Cardiac muscle cell (in vitro differentiated cells and primary cell): ENCODE measurements around the gene TMEM94. TPM values are rescaled to one million over a fixed set of nuclear protein-coding genes. Genes with fewer than 3 reads are reported as not detected.

Experiments used
- DNase-seq, 2 donors: peaks; one replicate each; pipeline versions ENCODE4 v3.0.0 to v3.0.0-alpha.2; 2010 to 2017; ENCODE audit warnings: low read depth in 1 of 2, low spot score in 1 of 2
- H3K27ac ChIP-seq: fragments of 200-600 bp; sonication (generic); 2 replicates; pipeline ENCODE4 v1.5.1; 2016
- H3K27me3 ChIP-seq: fragments of 200-600 bp; sonication (generic); 2 replicates; pipeline ENCODE4 v1.6.0; 2016; ENCODE audit warnings: control low read depth
- H3K36me3 ChIP-seq: fragments of 200-600 bp; sonication (generic); 2 replicates; pipeline ENCODE4 v1.5.1; 2016; ENCODE audit warnings: control low read depth
- H3K4me1 ChIP-seq: fragments of 200-600 bp; sonication (generic); 2 replicates; pipeline ENCODE4 v1.8.1; 2017; ENCODE audit warnings: low read depth, mild to moderate bottlenecking, mixed run types
- H3K4me3 ChIP-seq: fragments of 200-600 bp; sonication (generic); 2 replicates; pipeline ENCODE4 v1.5.1; 2016; ENCODE audit warnings: mild to moderate bottlenecking
- H3K9me3 ChIP-seq: fragments of 200-600 bp; sonication (generic); 2 replicates; pipeline ENCODE4 v1.5.1; 2017; ENCODE audit warnings: low read depth, mild to moderate bottlenecking, control low read depth
- CTCF ChIP-seq: IDR thresholded peaks from 2 replicates; pipeline ENCODE4 v1.5.1; 2012; ENCODE audit warnings: low read depth, mild to moderate bottlenecking, low read length
- polyA plus RNA-seq: library from polyadenylated mRNA; unstranded; fragments of >200 nt; fragmentation: Nextera tagmentation; extraction: Ambion mirVana; gene quantifications from 2 replicates; pipeline ENCODE4 v1.2.1, GENCODE V29; 2016
- total RNA-seq: library from RNA; depleted of rRNA; stranded (reverse); fragments of >200 nt; gene quantifications from 2 replicates; pipeline ENCODE4 v1.2.3, GENCODE V29; 2016

TMEM94 gene
- total and polyA plus RNA-seq, 2 experiments from 2014 or later, result 74.2 to 105 TPM

GRCh38 chr17:75523647-75524046, 67.2 kb downstream of the TMEM94 start:
- Histone ChIP-seq H3K9me3 (no peaks in the 10 kb centered on the region), H3K4me3 (no peak overlapping the region), H3K27ac (no peak overlapping the region), H3K4me1 (no peaks in the 10 kb centered on the region), H3K27me3 (peaks cover 15% of the 10 kb centered on the region), H3K36me3 (peaks cover 9% of the 10 kb centered on the region)
- TF ChIP-seq CTCF, result no peak
- DNase-seq, result no peak

GRCh38 chr17:75524269-75524969, 68.0 kb downstream of the TMEM94 start:
- H3K27me3 ChIP-seq, result peaks cover 15% of the 10 kb centered on the region
- no peaks in the 10 kb centered on the region for H3K4me1 ChIP-seq
- DNase-seq, result no peak
- H3K9me3 ChIP-seq, result no peaks in the 10 kb centered on the region
- no peak for TF ChIP-seq CTCF
- H3K4me3 ChIP-seq, result peak overlapping the region; percentile 83
- H3K27ac ChIP-seq, result no peak overlapping the region
- peaks cover 9% of the 10 kb centered on the region for H3K36me3 ChIP-seq

- Histone ChIP-seq H3K9me3 (no peaks in the 10 kb centered on the region), H3K27ac (no peak within 1 kb of the TSS), H3K4me1 (no peaks in the 10 kb centered on the region), H3K4me3 (peak within 1 kb of the TSS; percentile 83), H3K27me3 (peaks cover 15% of the 10 kb centered on the region), H3K36me3 (peaks cover 9% of the 10 kb centered on the region)
- peak; percentile 36 for TF ChIP-seq CTCF
- peak; percentile 60 to 93 for DNase-seq
These were observed 68.8 kb downstream of the TMEM94 start, which contains the start of gene LLGL2 for GRCh38 chr17:75524970-75525805. Gene LLGL2 (plus strand): TSS chr17:75525697. CDS start chr17:75543427, 17,730 bp downstream.

GRCh38 chr17:75525806-75526554, 69.5 kb downstream of the TMEM94 start:
- no peaks in the 10 kb centered on the region for H3K9me3 ChIP-seq
- peak in 1 of 2 donors; percentile 42 for DNase-seq
- H3K4me3 ChIP-seq, result peak overlapping the region; percentile 83
- peaks cover 9% of the 10 kb centered on the region for H3K36me3 ChIP-seq
- TF ChIP-seq CTCF, result no peak
- no peak overlapping the region for H3K27ac ChIP-seq
- no peaks in the 10 kb centered on the region for H3K4me1 ChIP-seq
- H3K27me3 ChIP-seq, result peaks cover 15% of the 10 kb centered on the region

GRCh38 chr17:75526555-75527270, 70.3 kb downstream of the TMEM94 start:
- Histone ChIP-seq H3K9me3 (no peaks in the 10 kb centered on the region), H3K27me3 (peaks cover 15% of the 10 kb centered on the region), H3K4me1 (no peaks in the 10 kb centered on the region), H3K4me3 (peak overlapping the region; percentile 83), H3K36me3 (peaks cover 5% of the 10 kb centered on the region), H3K27ac (no peak overlapping the region)
- TF ChIP-seq CTCF, result no peak
- no peak for DNase-seq
